ENCODE data around the gene AMER2. TPM values are rescaled to one million over a fixed set of nuclear protein-coding genes. Genes with fewer than 3 reads are reported as not detected.

The AMER2 gene
- total RNA-seq, 1 experiment from 2014 or later: 0.17 TPM

DNA sequence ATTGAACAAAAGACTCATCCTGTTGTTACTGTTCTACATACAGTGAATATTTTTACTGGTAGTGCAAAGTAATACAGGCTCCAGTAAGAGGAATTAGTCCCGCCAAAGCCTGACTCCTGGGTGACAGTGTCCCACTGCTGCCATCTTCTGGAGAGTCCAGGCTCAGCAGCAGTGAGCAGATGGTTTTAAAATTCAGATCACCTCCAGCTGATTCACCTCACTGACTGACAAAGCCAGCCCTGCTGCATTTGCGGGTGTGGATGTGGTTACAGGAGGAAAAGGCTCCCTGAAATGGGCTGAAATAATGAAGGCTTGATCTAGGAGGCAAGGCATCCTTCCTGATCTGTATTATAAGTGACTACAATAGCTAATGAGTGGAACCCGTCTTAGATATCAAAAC lies 57.9 kb downstream of the AMER2 start:
- no peak overlapping the region for H3K4me3 ChIP-seq (ENCODE audit: insufficient read depth, low read depth, low read length)
- no peaks in the 10 kb centered on the region for H3K27me3 ChIP-seq (ENCODE audit: control insufficient read depth, insufficient read depth, low read length)
- H3K36me3 ChIP-seq (replicated peaks; ENCODE audit: control insufficient read depth, insufficient read depth, low read length): no peaks in the 10 kb centered on the region
- DNase-seq: peak; percentile 79

DNA sequence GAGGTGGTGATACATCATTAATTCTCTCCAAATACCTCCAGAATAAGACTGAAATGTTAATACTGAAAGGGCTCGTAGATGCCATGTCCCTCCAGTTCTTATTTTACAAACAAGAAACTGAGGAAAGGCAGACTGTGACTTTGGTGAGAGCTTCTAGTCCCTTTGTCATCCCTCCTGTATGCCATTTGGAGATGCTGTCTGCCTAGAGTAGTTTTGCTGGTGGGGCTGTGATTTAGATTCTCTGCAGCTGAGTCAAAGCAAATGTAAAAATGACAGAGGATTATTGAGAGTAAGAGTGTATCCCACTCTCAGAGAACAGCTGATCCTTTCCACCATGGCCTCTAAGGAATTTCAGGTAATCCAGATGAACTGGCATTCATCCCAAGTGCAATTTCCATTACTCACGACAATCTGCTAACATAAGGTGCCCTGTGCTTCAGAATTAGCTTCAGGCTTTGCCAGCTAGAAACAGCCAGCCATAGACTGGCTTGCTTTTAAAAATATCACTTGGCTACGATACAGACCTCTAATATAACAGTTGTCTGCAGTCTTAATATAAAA lies 59.3 kb downstream of the AMER2 start:
- no peak for DNase-seq
- Histone ChIP-seq H3K4me3 (ENCODE audit: insufficient read depth, low read depth, low read length) (no peak overlapping the region), H3K27me3 (ENCODE audit: control insufficient read depth, insufficient read depth, low read length) (no peaks in the 10 kb centered on the region), H3K36me3 (replicated peaks; ENCODE audit: control insufficient read depth, insufficient read depth, low read length) (no peaks in the 10 kb centered on the region)

Other genes with a start within 250 kb of the AMER2 start
- 0.03 and 0.04 TPM in 2 replicates for gene PABPC3, start 76.2 kb downstream of the AMER2 start, total RNA-seq (2014; rRNA removed; shearing (Covaris generic))
- 9.7 and 10.5 TPM in 2 replicates for gene MTMR6, start 115.2 kb upstream of the AMER2 start, total RNA-seq (2014; rRNA removed; shearing (Covaris generic))
- gene NUP58, start 129.3 kb upstream of the AMER2 start, total RNA-seq (2014; rRNA removed; shearing (Covaris generic)): 61.4 and 77.5 TPM in 2 replicates
- 0.38 and 0.59 TPM in 2 replicates for gene ATP8A2, start 199.7 kb upstream of the AMER2 start, total RNA-seq (2014; rRNA removed; shearing (Covaris generic))

Data from H7 (cell line).